Ovary (tissue), 9 donors: ENCODE data around the gene FBXL5. TPM values are rescaled to one million over a fixed set of nuclear protein-coding genes. Genes with fewer than 3 reads are reported as not detected.

Experiments
- DNase-seq, 5 donors: peaks; one replicate each; pipeline ENCODE4 v3.0.0-alpha.2; 2019 to 2020
- H3K27ac ChIP-seq, 2 donors: fragments of 200-600 bp; one replicate each; pipeline versions ENCODE4 v1.5.1 to v1.8.0; 2019 to 2022
- H3K27me3 ChIP-seq: fragments of 200-600 bp; one replicate; pipeline ENCODE4 v1.8.0; 2022
- H3K36me3 ChIP-seq: fragments of 200-600 bp; sonication (generic); one replicate; pipeline ENCODE4 v1.5.1; 2019
- H3K4me1 ChIP-seq: one replicate; pipeline ENCODE4 v1.8.1; 2013; ENCODE audit warnings: mild to moderate bottlenecking, moderate library complexity; ENCODE audit not compliant: insufficient read depth
- H3K4me3 ChIP-seq: fragments of 200-600 bp; sonication (generic); one replicate; pipeline ENCODE4 v1.5.1; 2017
- H3K9me3 ChIP-seq, 2 donors: fragments of 200-600 bp in 1 of 2; sonication (generic) in 1 of 2; one replicate each; pipeline versions ENCODE4 v1.5.1 to v1.8.1; 2013 to 2019; ENCODE audit warnings: mild to moderate bottlenecking in 1 of 2, moderate library complexity in 1 of 2
- CTCF ChIP-seq, 3 donors: fragments of 450-650 bp in 2 of 3; fragments of 200-600 bp in 1 of 3; IDR thresholded peaks; one replicate each; pipeline versions ENCODE4 v1.5.1 to v1.8.0; 2016 to 2022; ENCODE audit warnings: antibody characterized with exemption in 3 of 3, mild to moderate bottlenecking in 1 of 3
- EP300 ChIP-seq: sonication (generic); formaldehyde crosslinking; IDR thresholded peaks from one replicate; pipeline ENCODE4 v1.6.1; 2017; ENCODE audit warnings: antibody characterized with exemption
- POLR2A ChIP-seq: fragments of 450-650 bp; IDR thresholded peaks from one replicate; pipeline ENCODE4 v1.6.1; 2017; ENCODE audit warnings: antibody characterized with exemption, mild to moderate bottlenecking, moderate library complexity
- WGBS, 3 donors: extraction: QIAGEN DNeasy Blood & Tissue Kit in 1 of 3; methylation state at CpG; one replicate each; pipeline versions ENCODE4 v1.1.5 to v1.1.7; 2013 to 2017; 5-methylcytosine and 5-hydroxymethylcytosine counted together
- intact Hi-C, 4 donors: fragments of 100-400 bp; cut with DNase I; formaldehyde crosslinking; loops; one replicate each; pipeline versions ENCODE4 v1.11.0 to v1.15.1; 2022 to 2023
- polyA plus RNA-seq, 2 donors: library from polyadenylated mRNA; stranded (reverse); fragments of 200-250 nt in 1 of 2; fragments of 350-450 nt in 1 of 2; fragmentation: Illumina TruSeq in 1 of 2; extraction: RNeasy Lipid Tissue Mini Kit (QIAGEN cat#74804) in 1 of 2; gene quantifications; one replicate each; pipeline ENCODE4 v1.2.3, GENCODE V29; 2013 to 2014
- total RNA-seq, 7 donors: library from RNA; depleted of rRNA in 2 of 7; stranded (reverse); fragments of >200 nt in 2 of 7; fragmentation: NEBNext Ultra II Directional in 3 of 7; extraction: Animal tissue kit (Norgen Biotek cat#: 25700) in 3 of 7; gene quantifications; one replicate each; pipeline versions ENCODE4 v1.1.0 to v1.2.4, GENCODE V29; 2016 to 2023
- donor health status: DM: no; HTN: no; CAD: no; lungs with moderate emphysema.
- donor health status: DM: no; HTN: no; CAD: no.
- donor health status: Bipolar disorder and iron deficiency.
- donor health status: DM: yes; HTN: yes; CAD: no.
- donor health status: DM: no; HTN: no; CAD: no.
- donor health status: DM: yes; HTN: yes; CAD: no.

Gene FBXL5
- total and polyA plus RNA-seq, 9 donors = 68.7 to 104 (median 90.4) TPM

- Histone ChIP-seq H3K9me3 (no peaks in the 10 kb centered on the region), H3K36me3 (no peaks in the 10 kb centered on the region), H3K27me3 (no peaks in the 10 kb centered on the region), H3K27ac (no peak overlapping the region), H3K4me1 (peaks cover 1% of the 10 kb centered on the region), H3K4me3 (no peak overlapping the region)
- WGBS, 3 donors = 92 to 94% (median 94%) methylated on average over 4 of the region's 4 CpGs
- DNase-seq = no peak
- TF ChIP-seq CTCF (IDR thresholded peaks at IDR 0.05) (no peak), POLR2A (no peak), EP300 (no peak)
- intact Hi-C loops = no loop called here
Observed at GRCh38 chr4:15694431-15694830, 39.3 kb upstream of the FBXL5 start.

GRCh38 chr4:15692602-15693001 lies 37.4 kb upstream of the FBXL5 start:
- Histone ChIP-seq H3K4me1 (peaks cover 1% of the 10 kb centered on the region), H3K4me3 (no peak overlapping the region), H3K36me3 (no peaks in the 10 kb centered on the region), H3K27me3 (no peaks in the 10 kb centered on the region), H3K9me3 (no peaks in the 10 kb centered on the region), H3K27ac (no peak overlapping the region)
- TF ChIP-seq EP300 = no peak
- TF ChIP-seq POLR2A = no peak
- no peak for TF ChIP-seq CTCF (IDR thresholded peaks at IDR 0.05)
- 85 to 92% (median 92%) methylated on average over 2 of the region's 2 CpGs for WGBS, 3 donors
- intact Hi-C loops = no loop called here
- no peak for DNase-seq

GRCh38 chr4:15691346-15692135 lies 36.4 kb upstream of the FBXL5 start:
- Histone ChIP-seq H3K27me3 (no peaks in the 10 kb centered on the region), H3K9me3 (no peaks in the 10 kb centered on the region), H3K4me3 (no peak overlapping the region), H3K36me3 (no peaks in the 10 kb centered on the region), H3K27ac (no peak overlapping the region), H3K4me1 (peaks cover 1% of the 10 kb centered on the region)
- 20 to 37% (median 36%) methylated on average over 3 of the region's 3 CpGs for WGBS, 3 donors
- DNase-seq = no peak
- TF ChIP-seq EP300 (no peak), POLR2A (no peak), CTCF (IDR thresholded peaks at IDR 0.05) (no peak)
- intact Hi-C loops = no loop called here

GRCh38 chr4:15690020-15690809 lies 35.1 kb upstream of the FBXL5 start:
- H3K36me3 ChIP-seq = no peaks in the 10 kb centered on the region
- no peaks in the 10 kb centered on the region for H3K27me3 ChIP-seq
- 15 to 24% (median 21%) methylated on average over 7 of the region's 7 CpGs for WGBS, 3 donors
- peaks cover 1% of the 10 kb centered on the region for H3K4me1 ChIP-seq
- H3K27ac ChIP-seq = no peak overlapping the region
- DNase-seq = no peak
- TF ChIP-seq CTCF (IDR thresholded peaks at IDR 0.05) (no peak), EP300 (no peak), POLR2A (no peak)
- intact Hi-C loops = no loop called here
- H3K9me3 ChIP-seq = no peaks in the 10 kb centered on the region
- no peak overlapping the region for H3K4me3 ChIP-seq
